Calu3 (cell line): ENCODE data around the gene ZFYVE26. TPM values are rescaled to one million over a fixed set of nuclear protein-coding genes. Genes with fewer than 3 reads are reported as not detected.

Experiments used
- BruUV-seq: library from RNA; stranded (reverse); fragments of 400-500 nt; replicated peaks from 2 replicates; lab custom pipeline; 2021; lab: Mats Ljungman, UMichigan
- CTCF ChIA-PET: fragments of 300-600 bp; sonication (Branson Sonifier 250); formaldehyde crosslinking; loops from one replicate; lab custom pipeline; 2022; ENCODE audit warnings: antibody characterized with exemption; lab: Charles Lee
- DNase-seq: peaks from one replicate; pipeline ENCODE4 v3.0.0; 2022
- H3K27ac Mint-ChIP-seq: one replicate; pipeline ENCODE4 v1.8.0; 2022; ENCODE audit warnings: mixed read lengths; ENCODE audit not compliant: unreplicated experiment
- H3K27me3 Mint-ChIP-seq: one replicate; pipeline ENCODE4 v1.8.0; 2022; ENCODE audit warnings: mixed read lengths; ENCODE audit not compliant: unreplicated experiment
- H3K36me3 Mint-ChIP-seq: one replicate; pipeline ENCODE4 v1.8.0; 2022; ENCODE audit warnings: mild to moderate bottlenecking, moderate library complexity, mixed read lengths; ENCODE audit not compliant: insufficient read depth, unreplicated experiment
- H3K4me1 Mint-ChIP-seq: one replicate; pipeline ENCODE4 v1.8.0; 2022; ENCODE audit warnings: mild to moderate bottlenecking, low read depth, mixed read lengths; ENCODE audit not compliant: unreplicated experiment
- H3K4me3 Mint-ChIP-seq: one replicate; pipeline ENCODE4 v1.8.0; 2022; ENCODE audit warnings: mild to moderate bottlenecking, low read depth, moderate library complexity, mixed read lengths; ENCODE audit not compliant: unreplicated experiment
- H3K9me3 Mint-ChIP-seq: one replicate; pipeline ENCODE4 v1.8.0; 2022; ENCODE audit warnings: low read depth, mixed read lengths; ENCODE audit not compliant: unreplicated experiment
- CTCF ChIP-seq: fragments of 200-600 bp; IDR thresholded peaks from one replicate; pipeline ENCODE4 v1.8.0; 2022; ENCODE audit warnings: antibody characterized with exemption; ENCODE audit not compliant: unreplicated experiment
- intact Hi-C: fragments of 100-400 bp; cut with micrococcal nuclease; formaldehyde crosslinking; loops from one replicate; pipeline ENCODE4 v1.10.0; 2022; ENCODE audit not compliant: unreplicated experiment
- total RNA-seq: library from RNA; stranded (reverse); gene quantifications from 2 replicates; pipeline ENCODE4 v1.2.3, GENCODE V29; 2022

The ZFYVE26 gene
- total RNA-seq, 1 experiment from 2014 or later: 19.9 TPM

GRCh38 chr14:67762051-67762450 lies 54.3 kb downstream of the ZFYVE26 start:
- BruUV-seq: no TSS peak
- Mint-ChIP-seq H3K36me3 (peaks cover 11% of the 10 kb centered on the region), H3K27me3 (no peaks in the 10 kb centered on the region), H3K27ac (no peak overlapping the region), H3K4me3 (no peak overlapping the region), H3K9me3 (no peaks in the 10 kb centered on the region), H3K4me1 (peaks cover 25% of the 10 kb centered on the region)
- CTCF ChIA-PET: interaction anchor here (1.3 kb wide), 1 partner anchor 23 kb away, joined by 3 read pairs; no protein-coding TSS in a partner anchor
- DNase-seq: no peak
- intact Hi-C loops: loop anchor here (10.0 kb wide), 1 partner anchor 87 kb away; the partner anchor contains the start of gene VTI1B
- no peak for TF ChIP-seq CTCF

- Mint-ChIP-seq H3K27ac (no peak overlapping the region), H3K9me3 (no peaks in the 10 kb centered on the region), H3K4me3 (no peak overlapping the region), H3K27me3 (no peaks in the 10 kb centered on the region), H3K36me3 (peaks cover 5% of the 10 kb centered on the region), H3K4me1 (peaks cover 12% of the 10 kb centered on the region)
- CTCF ChIA-PET: no interaction called here
- BruUV-seq: no TSS peak
- intact Hi-C loops: loop anchor here (10.0 kb wide), 1 partner anchor 85 kb away; the partner anchor contains the start of gene VTI1B
- DNase-seq: no peak
- TF ChIP-seq CTCF: no peak
Observed at GRCh38 chr14:67759916-67760315, 56.5 kb downstream of the ZFYVE26 start.

GRCh38 chr14:67757175-67757574 lies 59.2 kb downstream of the ZFYVE26 start:
- no peaks in the 10 kb centered on the region for H3K9me3 Mint-ChIP-seq
- TF ChIP-seq CTCF: no peak
- peaks cover 5% of the 10 kb centered on the region for H3K36me3 Mint-ChIP-seq
- intact Hi-C loops: no loop called here
- no peaks in the 10 kb centered on the region for H3K27me3 Mint-ChIP-seq
- H3K4me3 Mint-ChIP-seq: no peak overlapping the region
- no peak for DNase-seq
- no TSS peak for BruUV-seq
- no peak overlapping the region for H3K27ac Mint-ChIP-seq
- CTCF ChIA-PET: no interaction called here
- no peaks in the 10 kb centered on the region for H3K4me1 Mint-ChIP-seq

GRCh38 chr14:67756496-67756895 lies 59.9 kb downstream of the ZFYVE26 start:
- Mint-ChIP-seq H3K4me3 (no peak overlapping the region), H3K27me3 (no peaks in the 10 kb centered on the region), H3K27ac (no peak overlapping the region), H3K36me3 (peaks cover 5% of the 10 kb centered on the region), H3K9me3 (no peaks in the 10 kb centered on the region), H3K4me1 (no peaks in the 10 kb centered on the region)
- no peak for DNase-seq
- BruUV-seq: no TSS peak
- CTCF ChIA-PET: no interaction called here
- intact Hi-C loops: no loop called here
- TF ChIP-seq CTCF: no peak
